ENCODE measurements around the gene RALGDS. TPM values are rescaled to one million over a fixed set of nuclear protein-coding genes. Genes with fewer than 3 reads are reported as not detected.

RALGDS gene
- total RNA-seq, 1 donor from 2014 or later = 80.6 TPM

GRCh38 chr9:133158695-133159094, 37.7 kb upstream of the RALGDS start:
- DNase-seq (ENCODE audit: low spot score) = no peak
- Mint-ChIP-seq H3K9me3 (ENCODE audit: unreplicated experiment) (no peaks in the 10 kb centered on the region), H3K27me3 (ENCODE audit: unreplicated experiment) (peaks cover 1% of the 10 kb centered on the region), H3K4me3 (ENCODE audit: unreplicated experiment) (no peak overlapping the region), H3K27ac (ENCODE audit: unreplicated experiment) (no peak overlapping the region), H3K36me3 (ENCODE audit: low read depth, unreplicated experiment) (peaks cover 31% of the 10 kb centered on the region), H3K4me1 (ENCODE audit: unreplicated experiment) (peaks cover 11% of the 10 kb centered on the region)
- TF ChIP-seq CTCF (IDR thresholded peaks at IDR 0.05; ENCODE audit: unreplicated experiment) = no peak

- Mint-ChIP-seq H3K36me3 (ENCODE audit: low read depth, unreplicated experiment) (peaks cover 19% of the 10 kb centered on the region), H3K27me3 (ENCODE audit: unreplicated experiment) (no peaks in the 10 kb centered on the region), H3K4me3 (ENCODE audit: unreplicated experiment) (no peak overlapping the region), H3K27ac (ENCODE audit: unreplicated experiment) (no peak overlapping the region), H3K9me3 (ENCODE audit: unreplicated experiment) (no peaks in the 10 kb centered on the region), H3K4me1 (ENCODE audit: unreplicated experiment) (no peaks in the 10 kb centered on the region)
- DNase-seq (ENCODE audit: low spot score) = no peak
- no peak for TF ChIP-seq CTCF (IDR thresholded peaks at IDR 0.05; ENCODE audit: unreplicated experiment)
These were observed 34.1 kb upstream of the RALGDS start for GRCh38 chr9:133155156-133155555.

- Mint-ChIP-seq H3K4me1 (ENCODE audit: unreplicated experiment) (no peaks in the 10 kb centered on the region), H3K9me3 (ENCODE audit: unreplicated experiment) (no peaks in the 10 kb centered on the region), H3K36me3 (ENCODE audit: low read depth, unreplicated experiment) (peaks cover 13% of the 10 kb centered on the region), H3K27me3 (ENCODE audit: unreplicated experiment) (no peaks in the 10 kb centered on the region), H3K27ac (ENCODE audit: unreplicated experiment) (no peak overlapping the region), H3K4me3 (ENCODE audit: unreplicated experiment) (peak overlapping the region; percentile 17)
- no peak for DNase-seq (ENCODE audit: low spot score)
- no peak for TF ChIP-seq CTCF (IDR thresholded peaks at IDR 0.05; ENCODE audit: unreplicated experiment)
These were observed 33.3 kb upstream of the RALGDS start for GRCh38 chr9:133154097-133154989.

GRCh38 chr9:133153227-133154096, 32.4 kb upstream of the RALGDS start:
- H3K4me1 Mint-ChIP-seq (ENCODE audit: unreplicated experiment) = peaks cover under 1% of the 10 kb centered on the region
- H3K9me3 Mint-ChIP-seq (ENCODE audit: unreplicated experiment) = no peaks in the 10 kb centered on the region
- no peak for DNase-seq (ENCODE audit: low spot score)
- no peak overlapping the region for H3K4me3 Mint-ChIP-seq (ENCODE audit: unreplicated experiment)
- no peaks in the 10 kb centered on the region for H3K27me3 Mint-ChIP-seq (ENCODE audit: unreplicated experiment)
- peaks cover 12% of the 10 kb centered on the region for H3K36me3 Mint-ChIP-seq (ENCODE audit: low read depth, unreplicated experiment)
- H3K27ac Mint-ChIP-seq (ENCODE audit: unreplicated experiment) = no peak overlapping the region
- no peak for TF ChIP-seq CTCF (IDR thresholded peaks at IDR 0.05; ENCODE audit: unreplicated experiment)

Measured in endothelial cell (in vitro differentiated cells).